GM21447 (cell line): Measurements from ENCODE around the gene ABCG1.

Experiments
- ATAC-seq: cut with Tn5 transposase; IDR thresholded peaks from one replicate; pipeline ENCODE4 v1.9.1; 2021; ENCODE audit not compliant: unreplicated experiment

ABCG1 gene

DNA sequence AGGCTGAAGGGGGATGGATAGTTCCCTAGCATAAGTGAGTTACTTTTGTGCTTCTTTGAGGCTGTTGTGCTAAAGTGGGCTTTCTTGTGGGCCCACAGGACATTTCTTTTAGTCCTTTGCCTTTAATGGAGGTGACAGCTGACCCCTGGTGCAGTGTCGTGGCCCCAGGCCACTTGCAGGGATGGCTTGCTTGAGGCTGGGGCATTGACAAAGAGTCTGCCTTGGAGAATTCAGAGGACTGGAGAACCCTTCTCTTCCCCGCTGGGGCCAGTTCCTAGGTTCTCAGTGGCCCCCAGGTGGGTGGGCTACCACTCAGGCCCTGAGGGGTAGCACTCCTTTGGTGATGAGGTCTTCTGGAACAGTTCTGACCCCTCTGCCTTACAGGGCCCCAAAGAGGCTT, 12.8 kb downstream of the ABCG1 start:
- no peak for ATAC-seq

DNA sequence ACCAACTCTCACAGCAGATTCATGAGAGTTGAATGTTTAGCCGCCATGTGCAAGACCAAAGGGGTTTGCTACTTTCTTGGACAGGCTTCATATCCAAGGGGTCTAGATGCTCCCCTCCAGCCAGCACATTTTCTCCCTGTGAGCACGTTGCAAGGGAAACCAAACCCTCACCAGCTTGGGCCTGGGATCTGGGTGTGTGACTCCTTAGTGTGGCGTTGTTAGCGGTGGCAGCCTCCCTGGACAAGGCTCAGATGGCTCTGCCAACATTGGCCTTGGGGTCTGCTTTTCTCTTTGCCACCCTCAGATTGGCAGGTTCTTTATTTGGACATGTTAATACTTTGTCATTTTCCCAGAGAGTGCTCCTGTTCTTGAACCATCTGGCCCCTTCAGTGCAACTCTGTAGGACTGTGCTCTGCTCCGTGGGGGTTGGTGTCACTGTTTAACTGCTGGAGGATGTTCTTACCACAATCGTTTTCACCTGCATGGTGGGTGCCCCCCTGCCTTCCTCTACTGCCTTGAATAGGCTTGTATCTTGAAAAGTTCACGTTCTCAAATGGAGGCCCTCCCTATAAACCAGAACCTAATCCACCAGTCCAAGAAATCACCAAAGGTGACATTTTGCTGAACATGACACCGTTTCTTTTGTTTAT, 13.4 kb downstream of the ABCG1 start:
- no peak for ATAC-seq

DNA sequence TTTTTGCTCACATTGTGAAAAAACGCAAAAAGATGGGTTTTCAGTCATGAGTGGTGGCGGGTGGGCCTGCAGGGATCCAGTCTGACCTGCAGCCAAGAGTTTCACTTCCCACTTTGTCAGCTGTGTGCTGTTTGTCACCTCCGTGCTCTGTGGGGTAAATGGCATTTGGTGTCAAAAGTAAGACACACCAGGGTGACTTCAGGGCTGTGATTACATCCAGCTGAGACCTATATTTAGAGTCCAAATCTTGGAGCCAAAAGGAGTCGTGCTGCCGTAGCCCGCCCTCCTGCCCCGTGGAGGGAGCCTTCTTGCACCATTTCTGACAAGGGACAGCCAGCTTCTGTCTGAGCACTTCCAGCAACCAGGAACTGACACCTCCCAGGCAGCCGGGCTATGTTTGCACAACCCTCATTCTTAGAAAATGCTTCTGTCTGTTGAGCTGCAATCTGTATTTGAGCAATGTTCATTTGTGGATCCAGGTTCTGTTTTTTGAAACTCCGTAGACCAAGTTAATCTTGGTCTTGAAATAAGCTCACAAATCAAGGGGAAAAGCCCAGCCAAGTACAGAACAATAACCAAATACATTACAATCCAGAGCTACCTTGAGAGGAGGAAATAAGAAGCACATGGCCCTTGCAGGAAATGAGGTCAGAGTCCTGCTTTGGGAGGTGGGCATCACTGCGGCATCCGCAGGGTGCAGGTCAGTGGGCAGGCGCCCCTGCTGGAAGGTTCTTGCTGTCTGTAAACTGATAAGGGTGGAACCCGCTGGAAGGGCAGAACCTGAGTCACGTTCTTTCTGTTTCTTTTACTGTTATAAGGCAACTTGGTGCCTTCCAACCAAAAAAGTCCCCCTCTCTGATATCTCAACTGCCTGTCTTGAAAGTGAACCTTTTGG, 14.4 kb downstream of the ABCG1 start:
- ATAC-seq = peak; percentile 56

DNA sequence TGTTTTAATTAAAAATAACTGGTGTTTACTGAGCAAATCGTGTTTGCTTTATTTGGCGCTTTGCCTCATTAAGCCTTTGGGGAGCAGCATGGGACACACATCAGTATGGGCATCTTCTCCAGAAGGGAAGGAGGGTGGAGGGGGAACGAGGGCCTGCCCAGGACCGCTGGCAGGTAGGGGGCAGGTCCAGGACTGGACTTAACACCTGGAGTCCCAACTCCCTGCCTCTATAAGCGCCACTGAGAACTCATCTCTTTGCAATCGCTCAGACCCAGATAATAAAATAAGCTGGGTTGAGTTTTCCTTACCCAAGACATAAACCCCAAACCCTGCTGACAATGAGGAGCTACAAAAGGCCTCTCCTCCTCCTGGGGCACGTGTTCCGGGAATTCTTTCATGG, 15.1 kb downstream of the ABCG1 start:
- no peak for ATAC-seq

DNA sequence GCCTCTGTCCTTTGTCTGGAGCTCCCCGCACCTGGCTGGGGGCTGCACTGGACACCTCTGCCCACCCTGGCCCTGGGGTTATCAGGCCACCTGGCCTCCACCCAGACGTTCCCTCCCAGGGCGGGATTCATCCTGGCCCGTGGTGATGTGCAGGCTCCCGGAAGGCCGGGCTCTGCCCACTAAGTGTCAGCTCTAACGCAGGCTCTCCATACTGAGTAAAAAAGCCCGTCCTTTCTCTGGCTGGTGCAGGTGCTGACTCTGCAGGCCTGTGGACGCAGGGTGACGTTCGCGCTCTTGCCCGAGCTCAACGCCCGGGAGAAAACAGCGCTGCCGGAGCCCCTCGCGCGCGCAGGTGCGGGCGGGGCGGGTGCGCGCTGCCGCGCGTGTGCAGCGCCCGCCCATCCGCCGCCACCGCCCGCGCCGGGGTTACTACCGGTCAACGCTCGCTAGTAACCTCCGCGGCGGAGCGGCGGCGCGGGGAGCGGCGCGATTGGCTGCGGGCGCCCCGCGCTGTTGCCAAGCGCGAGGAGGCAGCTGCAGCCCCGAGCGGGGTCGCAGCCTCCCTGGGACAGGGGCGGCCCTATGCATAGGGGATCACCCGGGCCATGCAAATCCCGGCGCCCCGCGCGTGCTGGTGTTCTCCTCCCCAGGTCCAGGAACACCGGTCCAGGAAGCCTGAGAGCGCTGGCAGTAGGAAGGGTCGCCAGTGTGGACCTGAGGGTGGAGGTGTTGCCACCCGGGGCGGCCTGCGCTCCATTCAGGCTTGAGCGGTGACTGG, 15.7 kb downstream of the ABCG1 start:
- no peak for ATAC-seq

DNA sequence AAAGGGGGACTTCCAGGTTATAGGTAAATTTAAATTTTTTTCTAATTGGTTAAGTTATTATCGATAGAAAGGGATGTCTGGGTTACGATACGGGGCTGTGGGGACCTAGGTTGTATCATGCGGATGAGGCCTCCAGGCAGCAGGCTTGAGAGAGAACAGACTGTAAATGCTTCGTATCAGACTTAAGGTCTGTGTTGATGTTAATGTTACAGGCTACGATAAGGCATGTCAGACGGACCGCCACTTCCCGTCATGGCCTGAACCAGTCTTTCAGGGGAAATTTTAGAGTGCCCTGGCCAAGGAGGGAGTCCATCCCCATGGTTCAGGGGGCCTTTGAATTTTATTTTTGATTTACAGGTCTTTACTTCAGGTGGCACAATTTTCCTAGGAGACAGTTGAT, 16.7 kb downstream of the ABCG1 start:
- ATAC-seq = no peak

DNA sequence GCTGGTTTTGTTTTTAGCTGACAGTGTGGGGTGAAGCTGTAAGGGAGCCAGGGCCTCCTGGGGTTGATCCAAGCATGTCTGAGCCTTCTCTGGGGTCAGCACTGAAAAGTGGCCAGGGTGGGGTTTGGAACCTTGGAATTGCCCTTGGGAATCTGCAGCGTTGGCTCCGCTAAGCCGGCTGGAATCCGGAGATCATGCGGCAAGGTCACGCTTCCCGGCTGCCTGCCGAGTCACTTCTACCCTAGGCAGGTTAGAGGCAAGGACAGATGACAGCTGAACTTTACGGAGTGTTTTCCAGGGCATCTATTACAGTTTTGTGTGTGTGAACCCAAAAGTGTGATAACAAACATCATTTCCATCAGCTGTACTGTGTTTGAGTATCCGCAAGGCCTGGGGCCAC, 17.1 kb downstream of the ABCG1 start:
- ATAC-seq = no peak

DNA sequence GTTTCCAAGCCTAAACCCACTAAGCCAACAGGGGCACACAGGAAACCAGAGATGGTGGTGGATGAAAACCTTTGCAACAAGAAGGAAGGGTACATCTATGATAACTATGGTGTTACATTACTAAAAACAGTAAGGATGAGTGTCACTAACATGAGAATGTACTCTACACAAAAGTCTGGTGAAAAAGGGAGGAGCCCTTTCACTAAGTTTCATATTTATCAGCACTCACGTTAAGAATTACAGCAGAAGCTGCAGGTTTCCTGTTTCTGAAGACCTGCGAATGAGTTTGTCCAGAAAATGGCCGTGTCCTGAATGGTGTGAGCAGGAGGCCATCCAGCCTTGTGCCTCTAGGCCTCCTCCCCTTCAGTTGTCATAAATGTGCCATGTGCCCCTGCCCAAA, 17.8 kb downstream of the ABCG1 start:
- ATAC-seq = no peak

DNA sequence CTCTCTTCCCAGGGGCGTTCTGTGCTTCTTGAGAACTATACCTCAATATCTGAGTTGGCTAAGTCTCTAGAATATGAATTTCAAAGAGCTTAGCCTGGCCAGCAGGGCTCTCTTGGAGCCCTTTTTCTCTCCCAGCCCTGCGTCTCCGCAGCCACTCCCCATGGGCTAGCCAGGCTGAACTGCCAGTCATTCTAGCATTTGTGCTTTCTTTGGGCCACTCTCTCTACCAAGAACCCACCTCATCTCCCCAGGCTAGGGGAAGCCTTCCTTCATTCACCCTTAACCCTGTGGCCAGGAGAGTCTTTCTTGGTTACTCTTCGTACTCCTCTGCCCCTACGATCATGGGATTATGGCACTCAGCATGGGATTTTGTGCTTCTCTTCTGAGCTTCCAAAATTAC, 18.2 kb downstream of the ABCG1 start:
- no peak for ATAC-seq

DNA sequence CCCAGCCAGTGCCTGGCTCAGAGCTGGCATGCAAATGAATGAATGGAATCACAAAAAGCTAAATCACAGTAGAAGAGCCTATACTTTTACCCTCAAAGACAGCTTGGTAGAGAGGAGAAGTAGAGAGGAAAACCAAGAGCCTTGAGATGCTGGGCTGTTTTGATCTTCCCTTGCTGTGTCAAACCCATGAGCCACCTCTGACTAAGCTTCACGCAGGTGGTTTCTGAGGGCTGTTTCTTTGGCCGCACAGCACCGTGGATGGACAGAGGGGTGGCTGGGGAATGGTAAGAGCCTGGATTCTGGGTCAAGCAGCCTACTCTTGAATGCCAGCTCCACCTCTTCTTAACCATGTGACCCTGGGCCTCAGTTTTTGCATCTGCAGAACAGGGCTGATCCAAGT, 18.6 kb downstream of the ABCG1 start:
- no peak for ATAC-seq

DNA sequence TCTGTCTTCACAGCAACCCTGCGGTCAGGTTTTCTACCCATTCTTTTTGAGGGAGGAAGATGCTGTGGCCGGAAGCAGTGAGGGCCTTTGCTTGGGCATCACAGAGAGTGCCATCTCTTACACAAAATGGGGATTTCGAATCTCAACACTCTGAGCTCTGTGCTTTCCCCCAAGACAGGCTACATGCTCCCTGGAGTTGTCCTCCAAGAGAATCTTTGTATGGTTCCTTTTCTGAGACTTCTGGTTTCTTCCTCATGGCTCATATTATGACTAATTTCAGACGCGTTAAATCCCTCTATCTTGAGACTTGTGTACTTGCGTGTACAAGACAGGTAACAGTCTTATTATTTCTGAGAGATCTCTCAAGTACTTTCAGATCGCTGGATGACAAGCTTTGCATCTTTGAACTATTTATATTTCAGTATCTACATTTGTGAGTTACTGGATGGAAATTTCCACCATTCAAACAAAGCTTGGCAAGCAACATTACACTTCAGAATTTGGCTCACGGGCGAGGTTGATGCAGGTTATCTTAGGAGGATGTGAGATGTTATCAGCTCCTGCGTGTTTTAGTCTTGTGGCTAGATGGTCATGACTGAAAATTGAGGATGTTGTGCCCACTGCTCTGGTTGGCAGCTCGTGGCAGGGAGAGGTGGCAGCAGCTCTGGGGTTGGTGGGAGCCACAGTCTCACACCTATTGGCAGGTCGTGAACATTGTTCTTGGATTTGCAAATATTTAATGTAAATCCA, 19.4 kb downstream of the ABCG1 start:
- ATAC-seq = no peak

DNA sequence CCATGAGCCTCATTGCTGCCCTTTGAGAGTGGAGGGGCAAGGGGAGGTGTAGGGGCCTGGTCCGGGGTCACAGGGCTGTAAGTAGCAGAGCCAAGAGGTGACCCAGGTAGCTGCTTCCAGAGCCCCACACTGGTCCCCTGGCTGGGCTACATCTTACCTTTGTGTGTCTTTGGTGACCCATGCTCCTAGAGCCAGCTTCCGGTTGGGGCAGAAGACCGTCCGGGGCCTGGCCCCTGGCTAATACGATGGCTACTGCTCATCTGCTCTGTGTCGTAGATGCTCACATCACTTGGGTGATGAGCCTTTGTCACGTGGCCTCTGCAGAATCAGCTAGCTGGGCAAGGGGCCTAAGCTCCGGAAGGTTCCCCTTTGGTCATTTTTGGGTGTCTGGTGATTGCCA, 20.6 kb downstream of the ABCG1 start:
- ATAC-seq = no peak

DNA sequence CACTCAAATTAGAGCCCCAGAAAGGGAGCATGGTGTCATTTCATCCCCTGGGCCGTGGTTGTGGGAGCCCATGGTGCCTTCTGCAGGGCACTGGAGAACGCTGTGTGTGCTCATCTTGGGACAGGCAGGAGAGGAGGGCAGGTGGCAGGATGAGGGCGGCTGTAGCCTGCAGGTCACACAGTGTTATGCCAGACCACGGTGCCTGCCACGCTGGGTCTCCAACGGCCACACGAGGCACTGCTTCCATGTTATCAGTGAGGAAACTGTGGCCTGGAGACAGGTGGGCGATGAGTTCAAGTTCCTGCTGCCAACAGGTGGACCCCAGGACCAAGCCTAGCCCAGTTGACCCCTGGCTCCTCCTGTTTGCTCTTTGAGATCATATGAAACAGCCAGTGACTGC, 21.0 kb downstream of the ABCG1 start:
- no peak for ATAC-seq

DNA sequence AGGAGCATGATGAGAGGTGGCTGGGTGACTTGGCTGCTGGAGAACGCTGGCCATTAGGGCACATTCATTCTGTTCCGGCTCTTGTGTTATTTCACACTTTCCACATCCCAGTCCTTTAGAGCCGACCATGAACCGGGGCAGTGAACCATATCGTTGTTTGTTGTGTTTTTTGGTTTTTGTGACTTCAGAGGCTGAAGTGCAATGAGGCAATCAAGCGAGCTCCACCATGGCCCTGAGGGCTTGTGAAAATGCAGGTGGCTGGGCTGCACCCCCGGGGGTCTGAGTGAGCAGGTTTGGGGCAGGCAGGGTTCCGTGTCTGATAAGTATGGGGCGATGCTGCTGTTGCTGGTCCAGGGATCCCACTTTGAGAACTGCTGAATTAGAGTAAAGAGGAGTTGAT, 23.7 kb downstream of the ABCG1 start:
- no peak for ATAC-seq

DNA sequence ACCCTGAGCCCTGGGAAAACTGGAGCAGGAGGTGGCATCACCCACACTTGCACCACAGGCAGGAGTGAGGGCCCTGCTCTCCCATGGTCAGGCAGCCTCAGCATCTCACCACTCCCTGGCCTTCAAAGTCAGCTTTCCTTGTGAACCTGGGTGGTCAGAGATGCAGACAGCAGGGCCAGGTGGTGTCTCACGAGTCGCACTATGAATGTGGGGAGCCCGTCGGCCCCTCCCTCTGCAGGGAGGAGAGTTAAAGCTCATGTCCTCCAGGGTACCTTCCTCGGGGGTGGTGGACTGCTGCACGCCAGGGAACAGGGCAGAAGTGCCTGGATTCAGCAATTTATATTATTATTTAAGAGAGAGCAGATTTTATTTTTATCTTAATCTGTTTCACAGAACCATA, 24.1 kb downstream of the ABCG1 start:
- ATAC-seq = no peak

DNA sequence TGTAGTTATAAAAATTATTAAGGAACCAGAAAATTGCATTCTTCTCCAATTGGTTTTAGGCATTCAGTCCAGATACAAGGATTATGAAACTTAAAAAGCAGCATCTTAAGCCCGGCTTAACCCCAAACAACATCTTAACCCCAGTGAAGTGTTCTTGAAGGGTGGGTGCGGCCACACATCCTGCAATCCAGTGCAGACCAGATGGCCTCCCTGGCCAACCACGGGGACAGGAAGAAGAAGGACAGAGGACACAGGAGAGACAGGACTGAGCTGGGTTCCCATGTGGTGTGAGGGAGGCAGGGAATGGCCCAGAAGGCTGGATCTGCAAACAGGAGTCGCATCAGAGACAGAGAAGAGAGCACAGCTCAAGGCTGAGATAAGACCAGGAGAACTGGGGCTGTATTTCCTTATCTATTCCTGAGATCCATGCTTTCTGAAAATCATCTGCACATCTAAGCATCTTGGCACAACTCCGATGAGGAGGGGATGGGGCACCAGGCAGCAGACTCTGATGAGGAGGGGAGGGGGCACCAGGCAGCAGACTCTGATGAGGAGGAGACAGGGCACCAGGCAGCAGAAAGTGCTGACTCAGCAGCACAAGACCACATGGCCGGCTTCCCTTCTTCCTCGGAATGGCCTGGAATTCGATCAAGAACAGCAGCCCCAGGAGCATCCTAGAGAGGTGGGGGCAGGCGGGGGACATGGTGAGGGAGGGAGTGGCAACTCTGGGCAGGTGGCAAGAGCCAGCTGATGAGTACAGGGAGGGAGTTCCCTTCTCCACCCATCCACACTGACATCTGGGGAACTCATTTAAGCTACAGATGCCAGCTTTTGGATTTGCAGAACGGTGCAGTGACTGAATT, 26.6 kb downstream of the ABCG1 start:
- ATAC-seq = no peak

DNA sequence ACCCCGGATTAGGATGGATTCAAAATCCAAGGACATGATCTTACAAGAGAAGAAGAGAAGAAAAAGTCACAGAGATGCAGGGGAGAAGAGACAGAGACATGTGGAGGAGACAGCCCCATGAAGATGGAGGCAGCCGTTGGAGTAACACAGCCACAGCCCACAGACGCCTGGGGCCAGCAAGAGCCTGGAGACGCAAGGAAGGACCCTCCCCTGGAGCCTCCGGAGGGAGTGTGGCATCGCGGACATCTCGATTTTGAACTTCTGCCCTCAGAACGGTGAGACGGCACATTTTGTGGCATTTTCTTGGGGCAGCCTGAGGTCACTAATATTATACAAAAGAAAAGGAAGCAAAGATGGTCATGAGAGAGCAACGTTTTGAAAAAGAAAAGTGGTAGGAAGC, 28.8 kb downstream of the ABCG1 start:
- ATAC-seq = no peak

DNA sequence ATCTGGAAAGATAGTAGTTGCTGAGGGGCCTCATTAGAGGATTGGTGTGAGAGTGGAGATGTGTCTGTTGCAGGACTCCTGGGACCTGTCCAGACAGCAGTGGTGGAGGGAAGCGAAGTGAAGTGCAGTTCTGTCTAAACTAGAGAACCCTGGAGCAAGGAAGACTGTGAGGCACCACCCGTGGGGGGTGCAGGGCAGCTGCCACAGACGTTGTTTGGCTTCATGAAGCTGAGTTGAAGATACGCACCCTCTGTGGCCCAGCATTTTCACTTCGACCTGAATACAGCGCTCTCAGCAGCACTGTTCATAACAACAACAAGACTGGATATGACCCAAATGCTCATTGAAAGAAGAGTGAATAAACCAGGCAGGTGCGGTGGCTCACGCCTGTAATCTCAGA, 29.3 kb downstream of the ABCG1 start:
- ATAC-seq = no peak

DNA sequence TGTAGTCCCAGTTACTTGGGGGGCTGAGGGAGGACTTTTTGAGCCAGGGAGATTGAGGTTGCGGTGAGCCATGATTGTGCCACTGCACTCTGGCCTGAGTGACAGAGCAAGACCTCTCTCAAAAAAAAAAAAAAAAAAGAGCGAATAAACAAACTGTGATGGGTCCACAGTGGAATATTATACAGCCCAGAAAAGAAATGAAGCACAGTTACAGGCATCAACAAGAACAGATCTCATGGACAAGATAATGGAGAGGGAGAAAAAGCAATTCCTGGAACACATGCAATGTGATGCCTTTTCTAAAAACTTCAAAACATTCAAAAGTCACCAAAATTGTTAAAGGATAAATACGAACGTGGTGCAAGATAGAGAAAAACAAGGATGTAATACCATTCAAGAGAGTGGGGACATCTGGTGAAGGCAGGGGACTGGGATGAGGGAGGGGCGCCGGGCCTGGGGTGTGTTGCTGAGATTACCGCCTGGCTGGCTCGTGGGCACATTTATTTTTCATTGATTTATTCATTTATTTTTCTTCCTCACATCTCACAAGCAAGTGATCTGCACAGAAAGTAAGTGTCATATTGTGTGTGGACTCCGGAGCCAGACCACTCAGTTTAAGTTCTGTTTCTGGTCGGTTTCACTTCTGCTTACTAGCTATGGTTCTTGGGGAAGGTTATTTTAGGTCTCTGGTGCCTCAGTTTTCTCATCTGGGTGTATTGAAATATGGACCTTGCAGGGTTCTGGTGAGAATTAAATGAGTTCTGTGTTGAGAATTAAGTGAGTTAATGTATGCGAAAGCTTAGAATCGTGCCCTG, 30.1 kb downstream of the ABCG1 start:
- peak; percentile 84 for ATAC-seq
